Activated CD4-positive, alpha-beta T cell treated with anti-CD3 and anti-CD28 coated beads, Interleukin-2, Interleukin-6, amounts not matched to agents 100 ng/mL and 50 ng/mL, durations not matched to agents 16 hours and 8 hours (primary cell): Measurements from ENCODE around the gene CEPT1.

Source experiments
- DNase-seq: peaks from one replicate; pipeline ENCODE4 v3.0.0-alpha.2; 2020

CEPT1 gene

DNA sequence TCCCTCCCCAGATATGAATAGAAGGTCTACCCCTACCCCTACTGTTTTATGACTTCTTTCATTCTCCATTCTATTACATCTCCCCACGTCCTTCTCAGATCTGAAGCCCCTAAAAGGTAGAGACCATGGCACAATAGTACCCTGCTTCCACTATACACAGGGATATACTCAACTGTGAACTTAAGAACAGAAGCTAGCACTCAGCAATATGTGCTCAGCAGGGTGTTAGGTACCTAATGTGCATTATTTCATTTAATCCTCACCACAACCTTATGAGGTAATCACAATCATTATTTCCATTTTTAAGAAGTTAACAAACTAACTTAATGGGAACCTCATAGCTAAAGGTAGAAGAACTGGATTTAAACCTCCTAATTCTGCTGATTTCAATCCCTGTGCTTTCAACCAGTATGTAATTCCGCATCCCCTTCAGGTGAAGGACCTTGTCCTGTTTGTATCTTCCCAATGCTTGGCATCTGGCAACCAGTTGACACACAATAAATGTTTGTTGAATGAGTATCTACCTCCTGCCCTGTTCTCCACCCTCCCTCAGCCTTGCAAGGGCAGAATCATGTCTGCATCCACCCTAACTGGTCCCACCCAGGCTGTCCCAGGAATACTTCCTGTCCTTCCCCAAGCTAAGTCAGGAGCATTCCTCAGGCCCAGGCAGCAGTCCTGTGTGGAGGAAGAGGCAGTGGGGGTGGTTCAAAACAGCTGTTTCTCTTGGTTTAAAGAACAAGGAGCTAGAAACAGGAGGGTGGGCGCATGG, 53.9 kb downstream of the CEPT1 start:
- no peak for DNase-seq

DNA sequence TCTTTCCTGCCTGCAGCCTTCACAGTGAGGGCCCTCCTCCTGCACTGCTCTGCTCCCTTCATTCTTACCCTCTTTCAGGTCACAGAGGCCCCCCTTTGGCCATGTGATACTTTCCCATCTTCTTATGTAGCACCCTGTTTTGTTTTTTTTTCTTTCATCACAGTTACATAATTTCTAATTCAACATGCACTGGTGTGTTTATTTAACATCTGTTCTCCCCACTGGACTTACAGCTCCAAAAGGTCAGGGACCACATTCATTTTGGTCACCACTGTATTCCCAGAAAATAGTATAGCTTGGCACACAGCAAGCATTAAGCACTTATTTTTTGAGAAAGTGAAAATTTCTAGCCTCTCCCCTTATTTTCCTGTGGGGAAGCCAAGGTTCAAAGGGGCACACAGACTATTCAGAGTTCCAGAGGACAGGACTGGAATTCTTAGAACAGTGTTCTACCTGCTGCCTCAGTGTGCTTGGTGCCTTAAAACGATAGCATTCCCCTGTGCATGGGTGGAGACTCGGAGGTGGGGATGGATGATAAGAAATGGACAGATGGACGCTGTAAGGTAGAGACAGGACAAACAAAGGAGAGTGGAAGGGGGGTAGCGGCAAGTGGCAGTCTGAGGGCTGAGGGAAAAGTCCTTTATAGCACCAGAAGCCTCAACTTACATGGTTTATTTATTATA, 55.1 kb downstream of the CEPT1 start:
- DNase-seq, result no peak

- no peak for DNase-seq
Measured at GRCh38 chr1:111196213-111196612, 56.2 kb downstream of the CEPT1 start.

DNA sequence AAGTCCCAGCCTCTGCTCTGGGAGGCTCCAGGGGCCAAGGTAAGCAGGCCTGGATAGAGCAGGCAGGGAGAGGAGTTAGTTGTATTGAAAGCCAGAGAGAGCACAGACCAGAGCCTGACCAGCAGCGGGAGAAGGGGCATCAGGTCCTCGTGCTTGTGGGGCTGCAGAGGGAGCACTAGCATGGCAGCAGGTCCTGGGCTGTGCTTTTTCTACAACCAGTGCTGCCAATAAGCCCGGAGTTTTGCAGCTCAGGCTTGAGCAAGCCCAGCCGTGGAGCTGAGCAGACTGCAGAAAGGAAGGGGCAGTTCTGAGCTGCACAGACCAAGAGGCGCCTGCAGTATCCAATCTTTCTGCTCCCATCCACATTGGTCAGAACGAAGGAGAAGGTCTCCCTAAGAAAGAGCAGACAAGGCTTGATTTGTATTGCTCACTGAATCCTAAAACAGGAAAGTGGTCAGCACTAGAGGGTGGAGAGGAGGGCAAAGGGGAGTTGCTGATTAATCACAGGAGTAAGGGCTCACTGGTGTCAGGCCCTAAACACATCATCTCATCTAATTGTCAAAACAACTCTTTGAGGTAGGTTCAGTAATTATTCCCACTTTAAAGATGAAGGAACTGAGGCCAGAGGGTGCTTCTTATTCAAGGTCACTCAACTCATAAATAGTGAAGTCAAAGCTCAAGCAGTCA, 57.7 kb downstream of the CEPT1 start:
- peak; percentile 76 for DNase-seq

DNA sequence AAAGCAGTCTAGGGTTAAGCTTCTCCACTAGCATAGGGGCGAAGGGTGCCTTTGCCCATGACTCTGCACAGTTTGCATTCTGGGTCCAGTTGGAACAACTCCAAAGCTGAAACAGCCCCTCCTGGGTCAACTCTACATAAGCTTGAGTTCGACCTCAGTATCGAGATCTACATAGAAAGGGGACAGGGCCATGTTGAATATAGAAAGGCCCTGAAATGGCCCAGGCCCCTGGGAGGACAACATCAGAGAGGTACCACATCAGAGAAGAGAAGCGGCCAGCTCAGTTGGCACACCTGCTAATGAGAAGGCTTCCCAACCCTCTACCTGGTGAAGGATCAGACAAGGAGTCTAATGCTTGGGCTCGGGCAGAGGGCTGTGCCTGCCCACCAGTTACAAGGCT, 58.8 kb downstream of the CEPT1 start:
- no peak for DNase-seq

DNA sequence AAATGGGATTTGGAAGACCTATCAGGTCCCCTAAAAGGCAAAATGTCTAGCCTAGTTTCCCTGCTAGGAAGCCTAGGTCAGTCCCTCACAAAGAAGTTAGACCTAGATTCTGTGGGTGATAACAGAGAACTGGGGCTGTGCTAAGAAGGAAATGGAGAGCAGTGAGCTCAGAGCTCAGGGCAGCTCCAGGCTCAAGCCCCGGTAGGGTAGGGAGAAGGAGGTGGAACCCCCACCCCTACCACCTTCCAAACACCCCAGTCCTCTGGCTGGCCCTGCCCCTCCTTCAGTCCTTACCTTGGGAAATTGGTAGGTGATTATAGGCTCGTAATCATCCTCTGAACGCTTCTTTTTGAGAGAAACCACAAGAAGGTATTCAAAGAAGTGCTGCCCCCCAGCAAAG, 59.3 kb downstream of the CEPT1 start:
- peak; percentile 55 for DNase-seq

DNA sequence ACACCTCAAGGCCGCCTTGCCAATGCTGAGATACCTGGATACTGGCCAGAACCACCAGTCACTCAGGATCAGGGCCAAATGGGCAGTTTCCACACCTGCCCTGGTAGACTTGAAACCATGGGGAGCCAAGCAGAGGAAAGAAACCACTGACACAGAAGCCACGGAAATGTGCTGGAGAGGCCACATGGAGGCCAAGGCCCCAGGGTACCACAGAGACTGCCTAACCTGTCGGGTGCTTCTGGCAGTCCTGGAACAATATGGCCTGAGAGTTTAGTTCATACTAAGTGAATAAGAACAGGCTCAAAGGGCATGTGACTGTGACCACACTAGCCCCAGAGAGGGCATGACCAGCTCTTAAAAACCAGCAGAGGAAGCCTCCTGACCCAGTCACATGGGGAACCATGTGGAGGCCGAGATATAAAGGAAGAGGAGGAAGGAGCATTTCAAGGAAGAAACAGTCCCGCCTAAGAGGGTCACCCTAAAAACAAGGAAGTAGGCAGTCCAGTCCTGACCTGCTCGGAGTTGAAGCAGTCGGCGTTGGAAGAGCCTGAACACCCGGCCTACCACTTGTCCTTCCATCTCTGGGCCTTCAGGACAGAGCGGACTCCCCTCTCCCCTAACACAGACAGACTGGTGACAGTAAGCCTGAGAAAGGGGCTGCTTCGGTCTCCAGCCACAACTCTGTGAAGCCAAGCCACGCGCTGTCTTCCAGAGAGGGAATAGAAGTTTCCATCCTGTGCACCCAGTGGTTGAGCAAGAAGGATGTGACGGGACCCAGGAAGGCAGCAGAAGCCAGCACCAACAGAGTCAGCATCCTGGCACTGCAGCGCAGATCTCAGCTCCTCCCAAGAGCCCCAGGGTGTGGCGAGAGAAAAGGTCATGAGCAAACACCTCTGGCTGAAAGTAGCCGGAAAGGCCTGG, 60.1 kb downstream of the CEPT1 start, which contains the start of gene DENND2D:
Gene DENND2D, minus strand, starts transcription at position 766 of the 921 bp plus-strand sequence. Its CDS starts 187 bp downstream, at position 579.
- DNase-seq, result peak; percentile 87

- DNase-seq, result no peak
Measured at GRCh38 chr1:111200802-111201161, 60.8 kb downstream of the CEPT1 start.

GRCh38 chr1:111201275-111202090, 61.5 kb downstream of the CEPT1 start:
- no peak for DNase-seq

GRCh38 chr1:111202366-111202706, 62.3 kb downstream of the CEPT1 start:
- no peak for DNase-seq

DNA sequence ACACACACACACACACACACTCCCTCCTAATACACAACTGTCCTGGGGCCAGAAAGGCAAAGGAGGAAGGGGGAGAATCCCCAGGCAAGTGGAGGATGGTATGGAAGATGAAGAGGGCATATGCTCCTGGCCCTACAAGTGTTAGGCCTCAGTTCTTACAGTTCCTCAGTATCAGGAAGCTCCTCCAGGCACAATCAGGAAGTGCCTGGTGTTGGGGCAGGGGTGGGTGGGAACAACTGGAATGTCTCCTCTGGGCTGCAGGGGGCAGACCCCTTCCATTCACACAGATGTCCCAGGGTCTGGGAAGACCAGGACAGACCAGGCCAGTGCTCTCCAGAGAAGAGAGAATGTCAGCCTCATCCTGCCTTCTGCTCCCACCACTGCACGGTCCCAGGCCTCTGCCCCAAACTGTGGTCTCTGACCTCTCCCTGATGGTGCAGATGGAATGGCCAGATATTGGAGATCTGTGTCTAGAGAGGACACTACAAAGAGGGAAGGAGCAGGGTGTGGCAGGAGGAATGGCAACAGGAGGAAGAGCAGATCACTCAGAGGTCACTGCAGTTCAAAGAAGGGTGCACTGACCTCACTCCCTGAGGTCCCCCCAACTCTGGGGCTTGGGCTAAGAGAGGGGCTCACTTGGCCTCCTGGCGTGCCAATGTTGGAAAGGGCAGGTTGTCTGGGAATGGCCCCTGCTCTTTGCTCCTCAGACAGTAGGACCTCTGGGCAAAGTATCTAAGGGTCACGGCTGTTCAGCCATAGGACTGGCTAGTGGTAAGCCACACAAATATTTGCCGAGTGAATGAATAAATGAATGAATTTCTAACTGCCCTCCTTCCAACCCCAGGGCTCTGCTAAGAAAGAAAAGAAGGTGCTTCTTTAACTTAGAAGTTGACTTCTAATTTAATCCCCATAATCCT, 62.9 kb downstream of the CEPT1 start:
- no peak for DNase-seq

DNA sequence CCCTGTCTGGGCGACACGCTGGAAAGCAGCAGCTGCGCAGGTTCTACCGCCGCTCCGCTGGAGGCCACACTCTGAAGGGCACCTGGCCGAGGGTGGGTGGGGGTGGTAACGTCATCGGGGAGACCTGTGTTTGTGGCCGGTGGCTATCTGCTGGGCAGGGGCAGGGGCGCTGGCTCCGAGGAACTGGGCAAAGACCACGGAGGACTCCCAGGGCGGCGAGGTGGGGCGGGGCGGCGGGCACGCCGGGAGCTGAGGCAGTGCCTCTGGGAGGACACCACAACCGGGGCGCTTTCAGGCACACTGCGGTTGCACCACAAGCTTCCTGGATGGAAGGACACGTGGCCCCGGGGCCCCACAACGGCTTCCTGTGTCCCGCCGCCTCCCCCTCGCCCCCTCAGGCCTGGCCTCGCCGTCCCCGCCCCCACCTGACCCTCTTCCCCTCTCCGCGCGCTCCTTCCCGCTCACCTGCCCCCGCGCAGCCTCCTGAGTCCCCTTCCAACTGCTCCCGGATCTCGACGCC, 63.7 kb downstream of the CEPT1 start:
- DNase-seq, result peak; percentile 93

DNA sequence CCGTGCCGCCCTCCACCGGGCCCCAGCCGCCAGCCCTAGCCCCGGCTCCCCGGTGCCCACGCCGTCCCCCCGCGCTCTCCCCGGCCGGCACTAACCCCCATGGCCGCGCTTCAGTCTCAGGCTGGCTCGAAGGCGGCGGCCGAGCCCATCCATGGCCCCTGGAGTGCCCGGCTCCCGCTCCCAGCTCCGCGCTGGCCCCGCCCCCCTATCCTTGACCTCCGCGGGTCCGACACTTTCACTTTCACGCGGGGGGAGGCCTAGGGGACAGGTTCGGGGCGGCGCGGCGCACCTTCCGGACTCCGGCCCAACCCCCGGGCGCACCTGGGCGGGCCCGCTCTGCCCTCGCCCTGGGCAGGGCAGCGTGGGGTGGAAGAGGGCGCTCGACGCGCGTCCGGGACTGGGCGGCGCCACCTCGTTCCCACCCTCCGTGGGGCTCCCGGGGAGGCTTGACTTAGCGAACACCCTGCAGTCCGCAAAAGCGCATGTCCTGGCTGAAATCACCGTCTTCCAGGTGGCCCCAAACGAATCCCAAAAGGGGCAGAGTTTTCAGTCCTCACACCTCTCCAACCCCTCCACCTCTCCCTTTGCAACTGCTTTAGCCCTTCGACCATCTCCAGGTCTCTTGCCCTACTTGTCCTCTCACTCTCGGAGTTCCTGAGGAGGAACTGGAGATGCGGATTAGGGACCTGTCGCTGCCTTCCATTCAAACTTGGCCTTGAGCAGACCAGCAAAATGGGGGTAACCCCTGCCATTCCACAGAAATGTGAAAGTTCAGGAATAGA, 64.4 kb downstream of the CEPT1 start:
- DNase-seq, result peak; percentile 67

DNA sequence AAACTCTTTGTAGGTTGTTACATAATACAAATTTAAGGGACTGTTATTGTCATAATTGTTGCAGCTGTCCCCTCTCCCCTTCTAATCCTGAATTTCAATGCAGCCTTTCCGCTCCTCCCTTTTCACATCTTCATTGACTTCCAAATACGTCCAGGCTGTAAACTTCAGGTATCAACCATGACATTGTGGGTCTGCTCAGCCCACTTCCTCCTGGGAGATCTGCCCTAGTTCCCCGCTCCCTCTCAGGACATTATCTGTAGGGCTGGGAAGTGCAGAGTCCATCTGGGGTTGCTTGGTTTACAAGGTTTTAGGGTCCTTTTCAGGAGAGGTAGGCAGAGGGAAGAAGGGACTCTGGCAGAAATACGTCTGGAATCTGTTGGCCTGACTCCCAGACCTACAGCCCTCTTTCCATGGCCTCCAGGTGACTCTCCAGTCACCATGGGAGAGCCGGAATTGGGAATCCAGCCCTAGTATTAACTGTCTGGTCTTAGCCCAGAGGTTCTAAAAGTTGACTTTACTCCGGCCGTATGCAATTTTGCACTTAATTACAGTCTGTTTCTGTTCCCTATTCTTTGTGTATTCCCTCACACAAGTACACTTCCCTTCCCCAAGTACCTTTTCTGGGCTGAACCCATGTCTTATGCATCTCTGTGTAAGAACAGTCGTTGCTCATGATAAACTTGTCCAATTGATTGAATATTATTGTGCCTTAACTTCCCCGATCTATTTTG, 65.1 kb downstream of the CEPT1 start:
- no peak for DNase-seq

DNA sequence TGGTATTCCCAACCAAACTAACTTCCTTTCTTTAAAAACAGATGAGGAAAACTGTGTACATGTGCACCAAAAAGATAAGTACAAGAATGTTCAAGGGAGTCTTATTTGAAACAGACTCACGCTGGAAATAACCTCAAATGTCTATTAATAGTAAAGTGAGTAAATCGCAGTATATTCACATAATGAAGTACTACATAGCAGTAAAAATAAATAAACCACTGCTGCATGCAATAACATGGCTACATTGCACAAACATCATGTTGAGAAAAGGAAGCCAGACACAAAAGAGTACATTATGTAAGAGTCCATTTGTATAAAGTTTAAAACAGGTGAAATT, 65.7 kb downstream of the CEPT1 start:
- DNase-seq, result no peak

DNA sequence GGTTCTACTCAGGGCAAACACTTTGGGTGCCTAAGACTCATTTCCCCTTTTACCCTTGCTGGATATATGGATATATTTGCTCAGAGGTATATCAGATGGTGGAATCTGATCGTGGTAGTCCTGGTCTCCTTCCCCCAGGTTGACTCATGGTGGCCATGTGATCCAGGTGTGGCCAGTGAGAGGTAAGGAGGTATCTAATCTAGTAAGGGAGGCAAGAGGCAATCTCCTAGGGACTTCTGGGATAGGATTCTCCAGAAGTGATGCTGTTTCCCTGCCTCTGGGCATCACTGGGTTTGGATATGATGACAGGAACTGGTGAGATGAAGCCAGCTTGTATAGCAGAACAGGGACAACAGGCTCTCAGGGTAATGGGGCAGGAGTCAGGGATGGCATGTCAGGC, 68.9 kb downstream of the CEPT1 start:
- no peak for DNase-seq

- DNase-seq, result no peak
Measured at GRCh38 chr1:111209622-111210021, 69.6 kb downstream of the CEPT1 start.

GRCh38 chr1:111211921-111212320, 71.9 kb downstream of the CEPT1 start:
- no peak for DNase-seq

DNA sequence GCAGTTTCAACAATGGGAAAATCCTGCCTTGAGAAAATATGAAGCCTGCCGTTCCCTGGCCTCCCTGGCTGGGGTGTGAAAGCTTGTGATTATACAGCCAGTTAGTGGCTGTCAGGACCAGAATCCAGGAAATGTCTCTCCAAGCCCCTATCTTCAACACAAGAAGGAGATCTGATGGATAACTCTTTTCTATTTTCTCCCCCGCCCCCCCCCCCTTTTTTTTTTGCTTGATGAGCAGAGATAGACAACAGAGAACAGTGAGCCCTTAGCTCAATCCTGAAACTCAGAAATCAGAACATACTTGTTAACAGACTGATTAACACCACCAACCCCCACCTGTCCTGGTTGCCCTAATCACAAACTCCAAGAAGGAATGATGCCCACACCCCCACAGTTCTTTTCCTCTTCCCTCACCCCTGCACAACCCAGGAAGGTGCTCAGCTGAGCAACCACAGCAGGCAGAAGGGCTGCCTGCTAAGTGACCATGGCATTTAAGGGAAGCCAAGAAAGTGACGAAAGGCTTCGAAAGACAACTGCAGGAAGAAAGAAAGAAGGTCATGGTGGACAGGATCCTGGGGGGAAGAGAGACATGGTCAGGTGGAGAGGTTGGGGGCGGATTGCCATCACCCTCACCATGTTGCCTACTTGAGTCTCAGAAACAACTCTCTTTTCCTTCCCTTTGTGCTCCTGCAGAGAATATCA, 72.8 kb downstream of the CEPT1 start:
- no peak for DNase-seq
